ENCODE results near the gene LAIR1. TPM values are rescaled to one million over a fixed set of nuclear protein-coding genes. Genes with fewer than 3 reads are reported as not detected.

The LAIR1 gene
- polyA plus RNA-seq, 1 donor (not counting 4 experiments of a cell fraction or from before 2014, with no cell fraction given) = not detected

GRCh38 chr19:54408456-54409026, 43.8 kb upstream of the LAIR1 start:
- no peaks in the 10 kb centered on the region for H3K9me1 ChIP-seq (ENCODE audit: control insufficient read depth, extremely low read depth, insufficient read depth, low read length)
- H4K20me1 ChIP-seq (ENCODE audit: control insufficient read depth, extremely low read depth, insufficient read depth, low read length) = no peaks in the 10 kb centered on the region
- no peak for DNase-seq (ENCODE audit: low read depth, low spot score)
- no peak overlapping the region for H3K4me3 ChIP-seq (ENCODE audit: control insufficient read depth in 2 of 3, extremely low read depth in 1 of 3, insufficient read depth in 2 of 3, low read depth in 1 of 3, low read length in 3 of 3)
- TF ChIP-seq CTCF (optimal IDR thresholded peaks at IDR 0.05 in 1 of 3, IDR thresholded peaks at IDR 0.05 in 1 of 3, conservative IDR thresholded peaks at IDR 0.05 in 1 of 3; ENCODE audit: extremely low read depth in 1 of 3, insufficient read depth in 2 of 3, low read length in 3 of 3) (no peak), EZH2 (IDR thresholded peaks at IDR 0.05; ENCODE audit: low read length) (no peak)
- H3K9me3 ChIP-seq (ENCODE audit: control insufficient read depth, low read depth, low read length) = no peaks in the 10 kb centered on the region
- FAIRE-seq = no peak
- no peak overlapping the region for H3K9ac ChIP-seq (ENCODE audit: control insufficient read depth, extremely low read depth, insufficient read depth, low read length)
- no peaks in the 10 kb centered on the region for H3K27me3 ChIP-seq (ENCODE audit: control insufficient read depth, extremely low read depth, insufficient read depth, low read length)
- H3K36me3 ChIP-seq (ENCODE audit: control insufficient read depth in 2 of 2, extremely low read depth in 1 of 2, insufficient read depth in 2 of 2, low read length in 2 of 2) = no peaks in the 10 kb centered on the region
- H3K79me2 ChIP-seq (ENCODE audit: control insufficient read depth, insufficient read depth, low read length) = no peaks in the 10 kb centered on the region
- no peak overlapping the region for H3K4me2 ChIP-seq (ENCODE audit: control insufficient read depth, extremely low read depth, insufficient read depth, low read depth, low read length)
- no peak overlapping the region for H2AFZ ChIP-seq (ENCODE audit: control insufficient read depth, low read length)
- no peak overlapping the region for H3K27ac ChIP-seq (ENCODE audit: control insufficient read depth, insufficient read depth, low read length)
- dilution Hi-C loops (cut with MboI; ENCODE audit: extremely low pct_ligation_motif_present, low sequenced_read_pairs) = no loop called here
- no peaks in the 10 kb centered on the region for H3K4me1 ChIP-seq (ENCODE audit: control insufficient read depth, extremely low read depth, insufficient read depth, low read length)

- no peaks in the 10 kb centered on the region for H3K9me1 ChIP-seq (ENCODE audit: control insufficient read depth, extremely low read depth, insufficient read depth, low read length)
- no peaks in the 10 kb centered on the region for H3K36me3 ChIP-seq (ENCODE audit: control insufficient read depth in 2 of 2, extremely low read depth in 1 of 2, insufficient read depth in 2 of 2, low read length in 2 of 2)
- no peak for DNase-seq (ENCODE audit: low read depth, low spot score)
- H3K4me3 ChIP-seq (ENCODE audit: control insufficient read depth in 2 of 3, extremely low read depth in 1 of 3, insufficient read depth in 2 of 3, low read depth in 1 of 3, low read length in 3 of 3) = no peak overlapping the region
- H3K9ac ChIP-seq (ENCODE audit: control insufficient read depth, extremely low read depth, insufficient read depth, low read length) = no peak overlapping the region
- H3K27me3 ChIP-seq (ENCODE audit: control insufficient read depth, extremely low read depth, insufficient read depth, low read length) = no peaks in the 10 kb centered on the region
- no peak for FAIRE-seq
- H3K9me3 ChIP-seq (ENCODE audit: control insufficient read depth, low read depth, low read length) = no peaks in the 10 kb centered on the region
- no peak overlapping the region for H3K27ac ChIP-seq (ENCODE audit: control insufficient read depth, insufficient read depth, low read length)
- dilution Hi-C loops (cut with MboI; ENCODE audit: extremely low pct_ligation_motif_present, low sequenced_read_pairs) = no loop called here
- no peaks in the 10 kb centered on the region for H4K20me1 ChIP-seq (ENCODE audit: control insufficient read depth, extremely low read depth, insufficient read depth, low read length)
- no peaks in the 10 kb centered on the region for H3K79me2 ChIP-seq (ENCODE audit: control insufficient read depth, insufficient read depth, low read length)
- TF ChIP-seq EZH2 (IDR thresholded peaks at IDR 0.05; ENCODE audit: low read length) = no peak
- TF ChIP-seq CTCF (optimal IDR thresholded peaks at IDR 0.05 in 1 of 3, IDR thresholded peaks at IDR 0.05 in 1 of 3, conservative IDR thresholded peaks at IDR 0.05 in 1 of 3; ENCODE audit: extremely low read depth in 1 of 3, insufficient read depth in 2 of 3, low read length in 3 of 3) = no peak
- H3K4me2 ChIP-seq (ENCODE audit: control insufficient read depth, extremely low read depth, insufficient read depth, low read depth, low read length) = no peak overlapping the region
- no peaks in the 10 kb centered on the region for H3K4me1 ChIP-seq (ENCODE audit: control insufficient read depth, extremely low read depth, insufficient read depth, low read length)
- H2AFZ ChIP-seq (ENCODE audit: control insufficient read depth, low read length) = no peak overlapping the region
Observed at GRCh38 chr19:54407780-54408179, 43.0 kb upstream of the LAIR1 start.
